Osteocyte (in vitro differentiated cells): ENCODE data around the gene MED26. TPM values are rescaled to one million over a fixed set of nuclear protein-coding genes. Genes with fewer than 3 reads are reported as not detected.
"Not testable (repeated sequence)": the region's sequence is repeated elsewhere in the genome, so short reads cannot be mapped to it uniquely, and the experiment has no call there.

ENCODE experiments used
- DNase-seq: peaks from one replicate; pipeline ENCODE4 v3.0.0; 2021; ENCODE audit warnings: mixed read lengths; ENCODE audit not compliant: unreplicated experiment; ENCODE audit errors: extremely low spot score
- H3K27ac Mint-ChIP-seq: one replicate; pipeline ENCODE4 v1.8.0; 2021; ENCODE audit warnings: mild to moderate bottlenecking, mixed read lengths; ENCODE audit not compliant: unreplicated experiment
- H3K27me3 Mint-ChIP-seq: one replicate; pipeline ENCODE4 v1.8.0; 2021; ENCODE audit warnings: mixed read lengths; ENCODE audit not compliant: unreplicated experiment
- H3K36me3 Mint-ChIP-seq: one replicate; pipeline ENCODE4 v1.8.0; 2021; ENCODE audit warnings: mixed read lengths; ENCODE audit not compliant: unreplicated experiment
- H3K4me1 Mint-ChIP-seq: one replicate; pipeline ENCODE4 v1.8.0; 2021; ENCODE audit warnings: mixed read lengths; ENCODE audit not compliant: unreplicated experiment
- H3K4me3 Mint-ChIP-seq: one replicate; pipeline ENCODE4 v1.8.0; 2021; ENCODE audit warnings: mild to moderate bottlenecking, moderate library complexity, mixed read lengths; ENCODE audit not compliant: unreplicated experiment
- H3K9me3 Mint-ChIP-seq: one replicate; pipeline ENCODE4 v1.8.0; 2021; ENCODE audit warnings: mixed read lengths; ENCODE audit not compliant: unreplicated experiment
- total RNA-seq: library from RNA; stranded (reverse); gene quantifications from 2 replicates; pipeline ENCODE4 v1.2.1, GENCODE V29; 2021
- TF ChIP-seq, protein P1 (sequence below): fragments of 200-600 bp; sonication (generic); IDR thresholded peaks from 2 replicates; pipeline ENCODE4 v1.5.0; 2021; ENCODE audit warnings: antibody characterized with exemption, mild to moderate bottlenecking, moderate library complexity

MED26 gene
- total RNA-seq, 1 donor from 2014 or later, result 9.5 TPM

DNA sequence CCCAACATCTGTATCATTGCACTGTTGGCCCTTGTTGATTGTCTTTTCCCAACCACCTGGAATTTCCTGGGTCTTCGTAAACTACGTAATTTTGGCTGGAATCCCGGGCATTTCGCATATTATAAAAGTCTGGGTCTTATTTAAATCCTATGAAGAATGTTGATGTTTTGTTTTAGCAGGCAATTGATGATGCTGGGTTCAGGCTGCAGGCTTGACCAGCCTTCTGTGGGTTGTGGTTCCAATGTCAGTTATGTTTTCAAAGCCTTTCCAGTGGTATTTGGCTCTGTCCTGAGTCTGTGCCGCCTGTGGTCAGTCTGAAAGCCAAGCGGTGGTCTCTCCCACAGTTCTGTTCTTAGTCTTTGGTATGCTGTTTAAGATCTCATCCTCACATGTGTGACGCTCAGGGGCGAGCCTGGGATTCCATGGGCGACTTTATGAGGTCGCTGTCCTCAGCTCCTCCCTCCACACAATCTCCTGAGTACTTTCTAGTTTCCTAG lies 68.2 kb downstream of the MED26 start:
- no peaks in the 10 kb centered on the region for H3K4me1 Mint-ChIP-seq
- peaks cover 29% of the 10 kb centered on the region for H3K36me3 Mint-ChIP-seq
- TF ChIP-seq, protein P1, sequence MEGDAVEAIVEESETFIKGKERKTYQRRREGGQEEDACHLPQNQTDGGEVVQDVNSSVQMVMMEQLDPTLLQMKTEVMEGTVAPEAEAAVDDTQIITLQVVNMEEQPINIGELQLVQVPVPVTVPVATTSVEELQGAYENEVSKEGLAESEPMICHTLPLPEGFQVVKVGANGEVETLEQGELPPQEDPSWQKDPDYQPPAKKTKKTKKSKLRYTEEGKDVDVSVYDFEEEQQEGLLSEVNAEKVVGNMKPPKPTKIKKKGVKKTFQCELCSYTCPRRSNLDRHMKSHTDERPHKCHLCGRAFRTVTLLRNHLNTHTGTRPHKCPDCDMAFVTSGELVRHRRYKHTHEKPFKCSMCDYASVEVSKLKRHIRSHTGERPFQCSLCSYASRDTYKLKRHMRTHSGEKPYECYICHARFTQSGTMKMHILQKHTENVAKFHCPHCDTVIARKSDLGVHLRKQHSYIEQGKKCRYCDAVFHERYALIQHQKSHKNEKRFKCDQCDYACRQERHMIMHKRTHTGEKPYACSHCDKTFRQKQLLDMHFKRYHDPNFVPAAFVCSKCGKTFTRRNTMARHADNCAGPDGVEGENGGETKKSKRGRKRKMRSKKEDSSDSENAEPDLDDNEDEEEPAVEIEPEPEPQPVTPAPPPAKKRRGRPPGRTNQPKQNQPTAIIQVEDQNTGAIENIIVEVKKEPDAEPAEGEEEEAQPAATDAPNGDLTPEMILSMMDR, result no peak
- DNase-seq, result no peak
- no peaks in the 10 kb centered on the region for H3K9me3 Mint-ChIP-seq
- no peak overlapping the region for H3K27ac Mint-ChIP-seq
- H3K27me3 Mint-ChIP-seq, result no peaks in the 10 kb centered on the region
- no peak overlapping the region for H3K4me3 Mint-ChIP-seq

DNA sequence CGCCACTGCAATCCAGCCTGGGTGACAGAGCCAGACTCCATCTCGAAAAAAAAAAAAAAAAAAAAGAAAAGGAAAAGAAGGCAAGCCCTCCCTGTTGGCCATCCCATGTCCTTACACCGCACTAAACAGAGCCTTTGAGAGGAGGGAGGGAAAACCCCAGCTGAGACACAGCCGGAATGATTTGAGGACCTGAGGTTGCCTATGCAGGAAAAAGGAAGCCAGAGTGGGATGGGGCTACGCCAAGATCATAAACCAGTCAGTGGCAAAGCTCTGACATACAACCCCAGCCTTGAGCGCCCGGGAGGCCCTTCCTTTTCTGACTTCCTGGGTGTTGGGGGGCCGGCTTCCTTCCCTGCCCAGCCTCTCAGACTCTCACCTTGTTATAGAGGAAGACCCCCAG lies 73.2 kb downstream of the MED26 start:
- H3K36me3 Mint-ChIP-seq, result peaks cover 18% of the 10 kb centered on the region
- no peak overlapping the region for H3K4me3 Mint-ChIP-seq
- no peaks in the 10 kb centered on the region for H3K27me3 Mint-ChIP-seq
- TF ChIP-seq, protein P1, result no peak
- DNase-seq, result no peak
- no peaks in the 10 kb centered on the region for H3K4me1 Mint-ChIP-seq
- H3K9me3 Mint-ChIP-seq, result no peaks in the 10 kb centered on the region
- H3K27ac Mint-ChIP-seq, result no peak overlapping the region

DNA sequence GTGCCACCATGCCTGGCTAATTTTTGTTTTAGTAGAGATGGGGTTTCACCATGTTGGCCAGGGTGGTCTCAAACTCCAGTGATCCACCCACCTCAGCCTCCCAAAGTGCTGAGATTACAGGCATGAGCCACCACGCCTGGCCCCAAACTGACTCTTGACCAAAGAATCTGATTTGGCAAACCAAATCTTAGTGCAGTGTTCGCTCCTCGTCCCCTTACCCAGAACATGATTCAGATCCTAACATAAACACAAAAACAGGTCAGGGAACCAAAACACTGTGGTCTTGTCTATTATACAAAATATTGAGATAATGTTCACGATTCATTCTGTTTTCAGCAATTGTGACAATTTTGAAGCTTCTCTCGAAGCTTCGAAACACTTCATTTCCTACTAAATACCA lies 76.1 kb downstream of the MED26 start:
- H3K4me3 Mint-ChIP-seq, H3K9me3 Mint-ChIP-seq, DNase-seq, H3K4me1 Mint-ChIP-seq, H3K27ac Mint-ChIP-seq, H3K27me3 Mint-ChIP-seq: not testable (repeated sequence)
- H3K36me3 Mint-ChIP-seq, result peaks cover 13% of the 10 kb centered on the region

DNA sequence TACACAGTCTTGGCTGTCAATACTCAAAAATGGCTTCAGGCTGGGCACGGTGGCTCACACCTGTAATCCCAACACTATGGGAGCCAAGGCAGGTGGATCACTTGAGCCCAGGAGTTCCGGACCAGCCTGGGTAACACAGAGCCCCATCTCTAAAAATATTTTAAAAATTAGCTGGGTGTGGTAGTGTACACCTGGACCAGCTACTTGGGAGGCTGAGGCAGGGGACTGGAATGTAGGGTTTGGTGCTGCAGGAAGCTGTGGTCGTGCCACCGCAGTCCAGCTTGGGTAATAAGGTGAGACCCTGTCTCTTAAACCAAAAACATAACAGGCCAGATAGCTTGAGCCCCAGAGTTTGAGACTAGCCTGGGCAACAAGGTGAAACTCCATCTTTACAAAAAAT lies 79.0 kb downstream of the MED26 start:
- Mint-ChIP-seq H3K4me3 (no peak overlapping the region), H3K9me3 (no peaks in the 10 kb centered on the region), H3K27me3 (no peaks in the 10 kb centered on the region), H3K36me3 (peaks cover 13% of the 10 kb centered on the region), H3K4me1 (peaks cover 5% of the 10 kb centered on the region), H3K27ac (no peak overlapping the region)
- DNase-seq, result no peak
- TF ChIP-seq, protein P1, result no peak

DNA sequence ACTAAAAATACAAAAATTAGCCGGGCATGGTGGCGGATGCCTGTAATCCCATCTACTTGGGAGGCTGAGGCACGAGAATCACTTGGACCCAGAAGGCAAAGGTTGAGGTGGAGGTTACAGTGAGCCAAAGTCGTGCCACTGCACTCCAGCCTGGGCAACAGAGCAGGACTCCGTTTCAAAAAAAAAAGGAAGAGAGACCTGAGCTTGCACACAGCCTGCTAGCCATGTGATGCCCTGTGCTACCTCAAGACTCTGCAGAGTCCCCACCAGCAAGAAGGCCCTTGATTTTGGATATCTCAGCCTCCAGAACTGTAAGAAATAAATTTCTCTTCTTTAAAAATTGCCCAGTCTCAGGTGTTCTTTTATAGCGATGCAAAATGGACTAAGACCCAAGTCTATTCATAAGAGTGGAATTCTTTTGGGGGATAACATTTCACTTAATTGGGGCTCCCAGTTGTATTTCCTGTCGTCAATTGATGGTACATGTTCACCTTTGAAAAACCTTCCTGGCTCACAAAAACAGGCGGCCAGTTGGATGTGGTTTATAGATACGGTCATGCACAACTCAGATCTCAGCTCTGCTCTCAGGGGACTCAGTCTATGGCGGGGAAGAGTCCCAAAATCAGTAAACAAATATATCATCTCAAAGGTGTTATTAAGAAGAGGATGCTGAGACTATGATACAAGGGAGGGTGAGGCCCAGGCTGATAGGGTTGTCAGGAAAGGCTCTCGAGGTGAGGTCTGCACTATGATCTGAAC lies 83.4 kb downstream of the MED26 start:
- H3K9me3 Mint-ChIP-seq, result no peaks in the 10 kb centered on the region
- H3K4me3 Mint-ChIP-seq, result no peak overlapping the region

DNA sequence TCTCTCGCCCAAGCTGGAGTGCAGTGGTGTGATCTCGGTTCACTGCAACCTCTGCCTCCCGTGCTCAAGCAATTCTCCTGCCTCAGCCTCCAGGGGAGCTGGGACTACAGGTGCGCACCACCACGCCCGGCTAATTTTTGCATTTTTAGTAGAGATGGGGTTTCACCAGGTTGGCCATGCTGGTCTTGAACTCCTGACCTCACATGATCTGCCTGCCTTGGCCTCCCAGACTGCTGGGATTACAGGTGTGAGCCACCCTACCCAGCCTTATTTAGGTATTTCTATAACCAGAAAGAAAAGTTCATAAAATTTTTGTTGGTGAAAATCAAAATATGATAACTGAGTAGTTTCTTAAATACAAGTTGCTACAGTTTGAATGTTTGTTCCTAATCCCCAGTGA lies 84.3 kb downstream of the MED26 start:
- Mint-ChIP-seq H3K4me3 (peak overlapping the region; percentile 87), H3K27ac (peak overlapping the region; percentile 18), H3K36me3 (peaks cover 13% of the 10 kb centered on the region), H3K4me1 (peaks cover 27% of the 10 kb centered on the region)
- DNase-seq, H3K27me3 Mint-ChIP-seq, H3K9me3 Mint-ChIP-seq: not testable (repeated sequence)

More for the DNA sequence above, 83.4 kb downstream of the MED26 start:
- Mint-ChIP-seq H3K27me3 (no peaks in the 10 kb centered on the region), H3K4me1 (peaks cover 25% of the 10 kb centered on the region), H3K36me3 (peaks cover 7% of the 10 kb centered on the region), H3K27ac (peak overlapping the region; percentile 11)
- DNase-seq, result no peak
- TF ChIP-seq, protein P1, result no peak
